ENCODE data around the gene FBXO30.

DNA sequence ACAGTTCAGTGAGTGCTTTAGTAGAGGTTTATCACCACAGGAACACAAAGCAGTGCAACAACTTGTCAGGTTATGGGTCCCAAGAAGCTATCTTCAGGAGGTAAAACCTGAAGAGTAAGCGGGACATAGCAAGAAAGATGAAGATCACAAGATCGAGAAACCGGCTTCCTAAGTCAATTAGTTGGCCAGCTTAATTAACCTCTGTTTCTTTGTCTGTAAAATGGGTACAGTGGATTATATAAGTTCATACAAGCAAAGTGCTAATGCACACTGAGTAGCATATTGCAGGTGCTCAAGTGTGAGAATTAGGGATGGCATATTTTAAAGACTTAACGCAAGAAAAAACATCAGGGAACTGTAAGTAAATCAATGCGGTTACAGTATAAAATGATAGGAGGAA, 12.5 kb downstream of the FBXO30 start:
- TF ChIP-seq, protein P1, sequence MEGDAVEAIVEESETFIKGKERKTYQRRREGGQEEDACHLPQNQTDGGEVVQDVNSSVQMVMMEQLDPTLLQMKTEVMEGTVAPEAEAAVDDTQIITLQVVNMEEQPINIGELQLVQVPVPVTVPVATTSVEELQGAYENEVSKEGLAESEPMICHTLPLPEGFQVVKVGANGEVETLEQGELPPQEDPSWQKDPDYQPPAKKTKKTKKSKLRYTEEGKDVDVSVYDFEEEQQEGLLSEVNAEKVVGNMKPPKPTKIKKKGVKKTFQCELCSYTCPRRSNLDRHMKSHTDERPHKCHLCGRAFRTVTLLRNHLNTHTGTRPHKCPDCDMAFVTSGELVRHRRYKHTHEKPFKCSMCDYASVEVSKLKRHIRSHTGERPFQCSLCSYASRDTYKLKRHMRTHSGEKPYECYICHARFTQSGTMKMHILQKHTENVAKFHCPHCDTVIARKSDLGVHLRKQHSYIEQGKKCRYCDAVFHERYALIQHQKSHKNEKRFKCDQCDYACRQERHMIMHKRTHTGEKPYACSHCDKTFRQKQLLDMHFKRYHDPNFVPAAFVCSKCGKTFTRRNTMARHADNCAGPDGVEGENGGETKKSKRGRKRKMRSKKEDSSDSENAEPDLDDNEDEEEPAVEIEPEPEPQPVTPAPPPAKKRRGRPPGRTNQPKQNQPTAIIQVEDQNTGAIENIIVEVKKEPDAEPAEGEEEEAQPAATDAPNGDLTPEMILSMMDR (IDR thresholded peaks at IDR 0.05; ENCODE audit: insufficient read depth, low read length, poor library complexity, severe bottlenecking), result no peak
- TF ChIP-seq EZH2phosphoT487 (conservative IDR thresholded peaks at IDR 0.05; ENCODE audit: low read length), result no peak
